Tibial artery (tissue), 4 donors: ENCODE measurements around the gene CORO2A.

Experiments
- DNase-seq, 2 donors: peaks; one replicate each; pipeline ENCODE4 v3.0.0-alpha.2; 2019
- H3K27ac ChIP-seq, 2 donors: fragments of 200-600 bp; sonication (generic) in 1 of 2; 1 replicate in 1 of 2; 2 replicates in 1 of 2; pipeline ENCODE4 v1.5.1; 2018 to 2019; ENCODE audit warnings: mild to moderate bottlenecking in 1 of 2
- H3K27me3 ChIP-seq, 2 donors: fragments of 200-600 bp; sonication (generic) in 1 of 2; one replicate each; pipeline versions ENCODE4 v1.5.1 to v1.6.0; 2016 to 2019
- H3K36me3 ChIP-seq, 3 donors: fragments of 200-600 bp; sonication (generic) in 2 of 3; one replicate each; pipeline ENCODE4 v1.5.1; 2016 to 2019; ENCODE audit warnings: mild to moderate bottlenecking in 2 of 3
- H3K4me1 ChIP-seq, 4 donors: fragments of 200-600 bp; sonication (generic) in 2 of 4; 1 replicate in 3 of 4; 2 replicates in 1 of 4; pipeline ENCODE4 v1.5.1; 2016 to 2019
- H3K4me3 ChIP-seq, 2 donors: fragments of 200-600 bp; sonication (generic) in 1 of 2; 1 replicate in 1 of 2; 2 replicates in 1 of 2; pipeline ENCODE4 v1.5.1; 2018 to 2019; ENCODE audit warnings: mild to moderate bottlenecking in 2 of 2
- H3K9me3 ChIP-seq, 3 donors: fragments of 200-600 bp; sonication (generic) in 1 of 3; one replicate each; pipeline ENCODE4 v1.5.1; 2016 to 2019
- intact Hi-C: fragments of 100-400 bp; cut with DNase I; formaldehyde crosslinking; loops from one replicate; pipeline ENCODE4 v1.15.0; 2023; ENCODE audit warnings: low total_unique reads
- TF ChIP-seq, protein P1 (sequence below), 2 experiments: fragments of 200-600 bp in 1 of 2; fragments of 450-650 bp in 1 of 2; IDR thresholded peaks; one replicate each; pipeline ENCODE4 v1.5.1; 2017 to 2019; ENCODE audit warnings: antibody characterized with exemption in 2 of 2, mild to moderate bottlenecking in 1 of 2, moderate library complexity in 1 of 2

CORO2A gene

GRCh38 chr9:98164912-98165311 lies 27.5 kb downstream of the CORO2A start:
- no peak for DNase-seq
- peaks cover 0 to 5% of the 10 kb centered on the region in 2 donors for H3K27me3 ChIP-seq
- H3K36me3 ChIP-seq = no peaks in the 10 kb centered on the region
- H3K4me1 ChIP-seq = no peaks in the 10 kb centered on the region
- H3K9me3 ChIP-seq = no peaks in the 10 kb centered on the region
- TF ChIP-seq, protein P1, sequence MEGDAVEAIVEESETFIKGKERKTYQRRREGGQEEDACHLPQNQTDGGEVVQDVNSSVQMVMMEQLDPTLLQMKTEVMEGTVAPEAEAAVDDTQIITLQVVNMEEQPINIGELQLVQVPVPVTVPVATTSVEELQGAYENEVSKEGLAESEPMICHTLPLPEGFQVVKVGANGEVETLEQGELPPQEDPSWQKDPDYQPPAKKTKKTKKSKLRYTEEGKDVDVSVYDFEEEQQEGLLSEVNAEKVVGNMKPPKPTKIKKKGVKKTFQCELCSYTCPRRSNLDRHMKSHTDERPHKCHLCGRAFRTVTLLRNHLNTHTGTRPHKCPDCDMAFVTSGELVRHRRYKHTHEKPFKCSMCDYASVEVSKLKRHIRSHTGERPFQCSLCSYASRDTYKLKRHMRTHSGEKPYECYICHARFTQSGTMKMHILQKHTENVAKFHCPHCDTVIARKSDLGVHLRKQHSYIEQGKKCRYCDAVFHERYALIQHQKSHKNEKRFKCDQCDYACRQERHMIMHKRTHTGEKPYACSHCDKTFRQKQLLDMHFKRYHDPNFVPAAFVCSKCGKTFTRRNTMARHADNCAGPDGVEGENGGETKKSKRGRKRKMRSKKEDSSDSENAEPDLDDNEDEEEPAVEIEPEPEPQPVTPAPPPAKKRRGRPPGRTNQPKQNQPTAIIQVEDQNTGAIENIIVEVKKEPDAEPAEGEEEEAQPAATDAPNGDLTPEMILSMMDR (IDR thresholded peaks at IDR 0.05) = no peak
- no peak overlapping the region for H3K4me3 ChIP-seq
- intact Hi-C loops = no loop called here
- H3K27ac ChIP-seq = no peak overlapping the region

DNA sequence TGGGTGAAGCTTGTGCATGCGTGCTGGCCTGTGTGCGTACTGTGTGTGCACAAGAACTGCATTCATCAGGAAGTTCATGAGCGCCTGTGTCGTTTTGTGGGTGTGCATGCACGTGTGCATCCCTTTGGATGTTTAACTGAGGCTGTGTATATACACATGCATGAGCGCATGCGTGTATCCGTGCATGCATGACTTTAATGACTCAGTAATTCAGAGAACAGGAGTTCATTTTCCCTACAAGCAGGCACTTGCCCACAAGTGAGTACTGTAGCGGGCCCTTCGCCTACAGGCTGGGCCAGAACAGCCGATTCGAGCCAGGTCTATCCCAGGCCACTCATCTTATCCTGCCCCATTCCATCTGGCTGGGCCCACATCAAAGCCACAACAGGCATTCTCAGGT lies 29.8 kb downstream of the CORO2A start:
- Histone ChIP-seq H3K4me3 (no peak overlapping the region), H3K36me3 (no peaks in the 10 kb centered on the region), H3K27me3 (peaks cover 0 to 2% of the 10 kb centered on the region in 2 donors), H3K4me1 (no peaks in the 10 kb centered on the region), H3K9me3 (no peaks in the 10 kb centered on the region), H3K27ac (no peak overlapping the region)
- DNase-seq = no peak
- TF ChIP-seq, protein P1 (IDR thresholded peaks at IDR 0.05) = no peak
- intact Hi-C loops = no loop called here

GRCh38 chr9:98161851-98162250 lies 30.6 kb downstream of the CORO2A start:
- Histone ChIP-seq H3K27me3 (peaks cover 0 to 2% of the 10 kb centered on the region in 2 donors), H3K9me3 (no peaks in the 10 kb centered on the region), H3K4me3 (no peak overlapping the region), H3K4me1 (no peaks in the 10 kb centered on the region), H3K27ac (no peak overlapping the region), H3K36me3 (no peaks in the 10 kb centered on the region)
- TF ChIP-seq, protein P1 (IDR thresholded peaks at IDR 0.05) = no peak
- DNase-seq = no peak
- intact Hi-C loops = no loop called here

GRCh38 chr9:98159790-98160189 lies 32.6 kb downstream of the CORO2A start:
- no peaks in the 10 kb centered on the region for H3K36me3 ChIP-seq
- H3K9me3 ChIP-seq = no peaks in the 10 kb centered on the region
- DNase-seq = no peak
- TF ChIP-seq, protein P1 (IDR thresholded peaks at IDR 0.05) = no peak
- peaks cover 0 to 2% of the 10 kb centered on the region in 2 donors for H3K27me3 ChIP-seq
- intact Hi-C loops = no loop called here
- H3K4me1 ChIP-seq = no peaks in the 10 kb centered on the region
- no peak overlapping the region for H3K4me3 ChIP-seq
- H3K27ac ChIP-seq = no peak overlapping the region

GRCh38 chr9:98159301-98159700 lies 33.1 kb downstream of the CORO2A start:
- TF ChIP-seq, protein P1 (IDR thresholded peaks at IDR 0.05) = no peak
- DNase-seq = no peak
- Histone ChIP-seq H3K4me1 (no peaks in the 10 kb centered on the region), H3K27me3 (peaks cover 0 to 2% of the 10 kb centered on the region in 2 donors), H3K4me3 (no peak overlapping the region), H3K36me3 (no peaks in the 10 kb centered on the region), H3K27ac (no peak overlapping the region), H3K9me3 (no peaks in the 10 kb centered on the region)
- intact Hi-C loops = no loop called here
